Uterus (tissue), 2 donors: Measurements from ENCODE around the gene FBP2.

Experiments
- CTCF ChIP-seq, 4 experiments: fragments of 200-600 bp in 2 of 4; fragments of 450-650 bp in 2 of 4; sonication (generic) in 2 of 4; IDR thresholded peaks; one replicate each; pipeline ENCODE4 v1.5.1; 2016 to 2019; ENCODE audit warnings: antibody characterized with exemption in 4 of 4, mild to moderate bottlenecking in 2 of 4, moderate library complexity in 1 of 4
- POLR2A ChIP-seq, 2 donors: fragments of 450-650 bp; IDR thresholded peaks; one replicate each; pipeline ENCODE4 v1.6.1; 2016; ENCODE audit warnings: antibody characterized with exemption in 2 of 2, mild to moderate bottlenecking in 1 of 2, moderate library complexity in 1 of 2

GRCh38 chr9:94639999-94640376 lies 46.4 kb upstream of the FBP2 start:
- TF ChIP-seq CTCF (IDR thresholded peaks at IDR 0.05) (no peak), POLR2A (IDR thresholded peaks at IDR 0.05) (no peak)
